CD4-positive, alpha-beta T cell (primary cell): Measurements from ENCODE around the gene APOM. TPM values are rescaled to one million over a fixed set of nuclear protein-coding genes. Genes with fewer than 3 reads are reported as not detected.

Experiments
- ATAC-seq: fragments of 200-7000 bp; cut with Tn5 transposase; one replicate; pipeline ENCODE4 v1.10.0; 2022; ENCODE audit warnings: mild to moderate bottlenecking; ENCODE audit not compliant: poor library complexity
- CTCF ChIA-PET: fragments of 350-600 bp; sonication (Branson Sonifier 250); formaldehyde crosslinking; loops from one replicate; lab custom pipeline; 2021; ENCODE audit warnings: antibody characterized with exemption, inconsistent platforms; lab: Charles Lee
- POLR2A ChIA-PET: fragments of 350-600 bp; sonication (Branson Sonifier 250); formaldehyde crosslinking; loops from one replicate; lab custom pipeline; 2021; ENCODE audit warnings: antibody characterized with exemption, inconsistent platforms; lab: Charles Lee
- DNase-seq, 14 experiments: peaks; one replicate each; pipeline ENCODE4 v3.0.0-alpha.2; 2013 to 2020; ENCODE audit warnings: mixed read lengths in 2 of 14
- H3K27ac ChIP-seq, 2 donors: one replicate each; pipeline versions ENCODE4 v1.5.1 to v1.7.0; 2013; ENCODE audit warnings: low read length in 2 of 2, low read depth in 1 of 2, mild to moderate bottlenecking in 1 of 2
- H3K27me3 ChIP-seq, 2 experiments: 1 replicate in 1 of 2; 2 replicates in 1 of 2; pipeline versions ENCODE4 v1.6.1 to v1.7.0; 2013; ENCODE audit warnings: low read length in 2 of 2, control low read depth in 1 of 2, mild to moderate bottlenecking in 1 of 2, moderate library complexity in 1 of 2; ENCODE audit not compliant: insufficient read depth in 2 of 2, control insufficient read depth in 1 of 2
- H3K36me3 ChIP-seq: one replicate; pipeline ENCODE4 v1.6.1; 2013; ENCODE audit warnings: low read length, control low read depth; ENCODE audit not compliant: insufficient read depth
- H3K4me1 ChIP-seq: one replicate; pipeline ENCODE4 v1.6.1; 2013; ENCODE audit warnings: low read length, control low read depth; ENCODE audit not compliant: insufficient read depth
- H3K4me3 ChIP-seq: one replicate; pipeline ENCODE4 v1.5.1; 2013; ENCODE audit warnings: mild to moderate bottlenecking, low read length, moderate library complexity
- H3K9me3 ChIP-seq, 2 experiments: 1 replicate in 1 of 2; 2 replicates in 1 of 2; pipeline versions ENCODE4 v1.6.1 to v1.7.0; 2013; ENCODE audit warnings: low read length in 2 of 2, mild to moderate bottlenecking in 2 of 2, control low read depth in 1 of 2, moderate library complexity in 1 of 2; ENCODE audit not compliant: control insufficient read depth in 1 of 2, insufficient read depth in 1 of 2
- H3K27ac Mint-ChIP-seq: one replicate; pipeline ENCODE4 v1.8.0; 2020; ENCODE audit warnings: mixed read lengths
- H3K27me3 Mint-ChIP-seq: one replicate; pipeline ENCODE4 v1.8.0; 2021; ENCODE audit warnings: mixed read lengths
- H3K36me3 Mint-ChIP-seq: one replicate; pipeline ENCODE4 v1.8.0; 2021; ENCODE audit warnings: low read depth, mixed read lengths
- H3K4me1 Mint-ChIP-seq: one replicate; pipeline ENCODE4 v1.8.0; 2021; ENCODE audit warnings: low read depth, mixed read lengths
- H3K4me3 Mint-ChIP-seq: one replicate; pipeline ENCODE4 v1.8.0; 2020; ENCODE audit warnings: mild to moderate bottlenecking, mixed read lengths
- H3K9me3 Mint-ChIP-seq: one replicate; pipeline ENCODE4 v1.8.0; 2020; ENCODE audit warnings: mixed read lengths
- intact Hi-C, 2 experiments: fragments of 100-400 bp; cut with DNase I in 1 of 2; cut with micrococcal nuclease in 1 of 2; formaldehyde crosslinking; loops; one replicate each; pipeline versions ENCODE4 v1.15.1 to v1.9.0; 2023 to 2025; cut with DNase I, micrococcal nuclease
- total RNA-seq, 174 experiments: library from RNA in 2 of 174; stranded (reverse) in 2 of 174; gene quantifications; one replicate each; pipeline ENCODE4 v1.2.3 and lab custom pipeline; 2021 to 2026
- TF ChIP-seq, protein P1 (sequence below): fragments of 200-600 bp; IDR thresholded peaks from one replicate; pipeline ENCODE4 v1.8.0; 2022; ENCODE audit warnings: antibody characterized with exemption, mild to moderate bottlenecking

Gene APOM
- total RNA-seq, 2 experiments from 2014 or later = 4.2 to 4.6 TPM

DNA sequence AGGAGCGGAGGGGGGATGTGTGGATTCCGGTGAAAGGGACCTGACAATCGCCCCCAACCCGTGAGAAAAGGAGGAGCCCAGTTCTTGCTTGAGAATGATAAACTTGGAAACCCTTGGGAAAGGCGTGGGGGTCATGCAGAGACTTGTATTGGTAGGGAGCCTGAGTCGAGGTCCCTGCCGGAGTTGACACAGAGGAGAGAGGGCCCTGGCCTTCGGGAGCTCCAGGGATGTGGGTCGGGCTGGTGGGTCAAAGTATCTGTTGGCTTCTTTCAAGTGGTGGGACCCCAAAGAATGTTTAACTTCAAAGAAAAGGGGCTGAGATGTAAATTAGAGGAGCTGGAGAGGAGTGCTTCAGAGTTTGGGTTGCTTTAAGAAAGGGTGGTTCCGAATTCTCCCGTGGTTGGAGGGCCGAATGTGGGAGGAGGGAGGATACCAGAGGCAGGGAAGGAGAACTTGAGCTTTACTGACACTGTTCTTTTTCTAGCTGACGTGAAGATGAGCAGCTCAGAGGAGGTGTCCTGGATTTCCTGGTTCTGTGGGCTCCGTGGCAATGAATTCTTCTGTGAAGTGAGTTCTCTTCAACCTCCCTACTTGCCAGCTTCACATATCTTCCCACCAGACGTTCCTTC is 10.8 kb downstream of the APOM start:
- Histone ChIP-seq H3K27me3 (no peaks in the 10 kb centered on the region), H3K4me3 (peak overlapping the region; percentile 79), H3K9me3 (no peaks in the 10 kb centered on the region), H3K4me1 (peaks cover 55% of the 10 kb centered on the region), H3K27ac (peak overlapping the region; percentile 75 to 96), H3K36me3 (peaks cover 70% of the 10 kb centered on the region)
- no peaks in the 10 kb centered on the region for H3K9me3 Mint-ChIP-seq
- peak overlapping the region; percentile 95 for H3K4me3 Mint-ChIP-seq
- no peak for ATAC-seq
- TF ChIP-seq, protein P1, sequence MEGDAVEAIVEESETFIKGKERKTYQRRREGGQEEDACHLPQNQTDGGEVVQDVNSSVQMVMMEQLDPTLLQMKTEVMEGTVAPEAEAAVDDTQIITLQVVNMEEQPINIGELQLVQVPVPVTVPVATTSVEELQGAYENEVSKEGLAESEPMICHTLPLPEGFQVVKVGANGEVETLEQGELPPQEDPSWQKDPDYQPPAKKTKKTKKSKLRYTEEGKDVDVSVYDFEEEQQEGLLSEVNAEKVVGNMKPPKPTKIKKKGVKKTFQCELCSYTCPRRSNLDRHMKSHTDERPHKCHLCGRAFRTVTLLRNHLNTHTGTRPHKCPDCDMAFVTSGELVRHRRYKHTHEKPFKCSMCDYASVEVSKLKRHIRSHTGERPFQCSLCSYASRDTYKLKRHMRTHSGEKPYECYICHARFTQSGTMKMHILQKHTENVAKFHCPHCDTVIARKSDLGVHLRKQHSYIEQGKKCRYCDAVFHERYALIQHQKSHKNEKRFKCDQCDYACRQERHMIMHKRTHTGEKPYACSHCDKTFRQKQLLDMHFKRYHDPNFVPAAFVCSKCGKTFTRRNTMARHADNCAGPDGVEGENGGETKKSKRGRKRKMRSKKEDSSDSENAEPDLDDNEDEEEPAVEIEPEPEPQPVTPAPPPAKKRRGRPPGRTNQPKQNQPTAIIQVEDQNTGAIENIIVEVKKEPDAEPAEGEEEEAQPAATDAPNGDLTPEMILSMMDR = no peak
- peak overlapping the region; percentile 97 for H3K27ac Mint-ChIP-seq
- H3K36me3 Mint-ChIP-seq = peaks cover 85% of the 10 kb centered on the region
- intact Hi-C loops = loop anchor here in 1 of 2 experiments (1.0 to 10.0 kb wide), 4 partner anchors 37 to 1538 kb away; partner anchors contain the start of genes ABHD16A, FKBPL, GPSM3 and HSD17B8
- ChIA-PET CTCF (interaction anchor here (1.3 to 1.6 kb wide), 2 partner anchors 13 to 68 kb away, joined by 3 to 4 read pairs; partner anchors contain the start of gene BAG6), POLR2A (interaction anchor here (0.7 to 7.9 kb wide), 4 partner anchors 13 to 305 kb away, joined by 3 to 250 read pairs (median 9); partner anchors contain the start of genes APOM, BAG6, DDX39B and DXO)
- H3K4me1 Mint-ChIP-seq = peaks cover 44% of the 10 kb centered on the region
- no peaks in the 10 kb centered on the region for H3K27me3 Mint-ChIP-seq
- DNase-seq = peak in 1 of 14 experiments; percentile 7

DNA sequence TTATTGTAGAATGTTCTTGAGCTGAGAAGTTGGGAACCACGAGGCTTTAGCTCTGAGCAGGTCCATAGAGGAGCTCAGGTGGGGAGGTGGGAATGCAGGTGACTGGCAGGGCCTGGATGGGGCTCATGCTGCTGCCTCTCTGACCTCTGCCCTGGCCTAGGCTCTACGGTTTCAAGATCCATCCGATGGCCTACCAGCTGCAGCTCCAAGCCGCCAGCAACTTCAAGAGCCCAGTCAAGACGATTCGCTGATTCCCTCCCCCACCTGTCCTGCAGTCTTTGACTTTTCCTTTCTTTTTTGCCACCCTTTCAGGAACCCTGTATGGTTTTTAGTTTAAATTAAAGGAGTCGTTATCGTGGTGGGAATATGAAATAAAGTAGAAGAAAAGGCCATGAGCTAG is 14.0 kb downstream of the APOM start, which contains the start of gene LY6G5B:
TSS of gene LY6G5B (plus strand) at position 301 of the 400 bp plus-strand sequence. CDS start 975 bp downstream, outside the sequence.
- POLR2A ChIA-PET = interaction anchor here (0.8 kb wide), 1 partner anchor 34 kb away, joined by 3 read pairs; the partner anchor contains the start of gene ABHD16A
- peak within 1 kb of the TSS; percentile 56 for H3K4me3 Mint-ChIP-seq
- no peaks in the 10 kb centered on the region for H3K9me3 Mint-ChIP-seq
- no peak for ATAC-seq
- Histone ChIP-seq H3K4me3 (no peak within 1 kb of the TSS), H3K27me3 (no peaks in the 10 kb centered on the region), H3K9me3 (no peaks in the 10 kb centered on the region), H3K4me1 (peaks cover 30% of the 10 kb centered on the region), H3K36me3 (peaks cover 65% of the 10 kb centered on the region), H3K27ac (no peak within 1 kb of the TSS)
- CTCF ChIA-PET = no interaction called here
- TF ChIP-seq, protein P1 = no peak
- peak within 1 kb of the TSS; percentile 67 for H3K27ac Mint-ChIP-seq
- H3K27me3 Mint-ChIP-seq = no peaks in the 10 kb centered on the region
- no peak for DNase-seq
- H3K4me1 Mint-ChIP-seq = peaks cover 26% of the 10 kb centered on the region
- H3K36me3 Mint-ChIP-seq = peaks cover 87% of the 10 kb centered on the region
- intact Hi-C loops = loop anchor here in 1 of 2 experiments (5.0 to 10.0 kb wide), 3 partner anchors 463 to 1535 kb away; partner anchors contain the start of genes FKBPL, GPSM3, HSD17B8 and PBX2

DNA sequence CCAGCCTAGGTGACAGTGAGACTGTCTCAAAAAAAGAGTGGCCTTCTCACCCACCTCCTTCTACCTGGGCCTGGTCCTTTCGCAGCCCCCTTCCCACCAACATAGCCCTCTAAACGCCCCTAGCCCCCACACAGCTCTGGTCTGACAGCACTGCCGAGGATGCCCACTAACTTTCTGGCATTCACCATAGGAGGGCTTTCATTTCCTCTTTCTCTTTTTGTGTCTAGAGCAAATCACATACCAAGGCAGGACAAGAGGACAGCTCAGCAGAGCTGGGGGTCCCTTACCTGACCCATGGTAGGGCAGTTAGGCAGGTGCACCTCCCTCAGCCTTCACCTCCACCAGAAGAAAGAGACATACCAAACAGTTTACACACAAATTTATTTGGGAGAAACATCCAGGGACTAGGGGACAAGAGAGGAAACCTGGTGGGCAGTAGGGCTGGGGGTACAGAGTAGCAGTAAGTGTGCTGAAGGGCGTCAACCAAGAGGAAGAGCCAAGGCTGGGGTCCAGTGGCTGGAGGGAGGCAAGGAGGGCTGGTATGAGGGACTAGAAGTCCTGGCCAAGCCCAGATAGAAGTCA is 20.7 kb downstream of the APOM start:
- Mint-ChIP-seq H3K36me3 (peaks cover 37% of the 10 kb centered on the region), H3K4me1 (peaks cover 16% of the 10 kb centered on the region), H3K27ac (no peak overlapping the region), H3K27me3 (no peaks in the 10 kb centered on the region), H3K4me3 (no peak overlapping the region), H3K9me3 (no peaks in the 10 kb centered on the region)
- H3K27ac ChIP-seq = no peak overlapping the region
- CTCF ChIA-PET = no interaction called here
- TF ChIP-seq, protein P1 = no peak
- H3K4me1 ChIP-seq = peaks cover 15% of the 10 kb centered on the region
- no peaks in the 10 kb centered on the region for H3K9me3 ChIP-seq
- POLR2A ChIA-PET = no interaction called here
- ATAC-seq = no peak
- intact Hi-C loops = no loop called here
- H3K36me3 ChIP-seq = peaks cover 19% of the 10 kb centered on the region
- DNase-seq = no peak
- H3K27me3 ChIP-seq = no peaks in the 10 kb centered on the region
- H3K4me3 ChIP-seq = no peak overlapping the region
